ENCODE data around the gene SPPL2A. TPM values are rescaled to one million over a fixed set of nuclear protein-coding genes. Genes with fewer than 3 reads are reported as not detected.

The SPPL2A gene
- total RNA-seq, 1 experiment from 2014 or later: 64.4 TPM

DNA sequence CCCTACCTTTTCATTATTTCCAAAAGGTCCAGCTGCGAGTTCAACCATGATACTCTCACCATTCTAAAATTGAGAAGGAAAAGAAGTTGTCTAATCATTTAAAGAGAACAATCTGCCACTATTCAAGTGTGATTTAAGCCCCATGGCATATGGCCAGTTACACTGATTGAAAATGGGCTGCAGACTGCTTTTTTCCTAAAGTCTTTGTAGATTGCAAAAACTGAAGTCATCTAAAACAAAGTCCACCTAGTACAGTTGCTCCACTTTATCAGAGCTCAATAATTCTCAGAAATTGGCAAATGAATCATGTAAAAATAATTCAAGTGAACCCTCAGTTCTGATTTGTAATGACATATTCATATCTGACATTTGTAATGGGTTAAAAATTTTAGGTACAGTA, 39.2 kb downstream of the SPPL2A start:
- H3K79me2 ChIP-seq (ENCODE audit: insufficient read depth, low read length): no peaks in the 10 kb centered on the region
- no peak overlapping the region for H2BK12ac ChIP-seq (ENCODE audit: insufficient read length, low read depth, low read length)
- H3K9me3 ChIP-seq (ENCODE audit: control insufficient read depth, low read depth, low read length): no peaks in the 10 kb centered on the region
- no peak overlapping the region for H3K18ac ChIP-seq (ENCODE audit: insufficient read length, low read depth, low read length)
- no peaks in the 10 kb centered on the region for H3K79me1 ChIP-seq (ENCODE audit: insufficient read depth, low read depth, low read length, poor library complexity, severe bottlenecking)
- no peak overlapping the region for H4K91ac ChIP-seq (ENCODE audit: insufficient read length, low read depth, low read length)
- TF ChIP-seq, protein P1, sequence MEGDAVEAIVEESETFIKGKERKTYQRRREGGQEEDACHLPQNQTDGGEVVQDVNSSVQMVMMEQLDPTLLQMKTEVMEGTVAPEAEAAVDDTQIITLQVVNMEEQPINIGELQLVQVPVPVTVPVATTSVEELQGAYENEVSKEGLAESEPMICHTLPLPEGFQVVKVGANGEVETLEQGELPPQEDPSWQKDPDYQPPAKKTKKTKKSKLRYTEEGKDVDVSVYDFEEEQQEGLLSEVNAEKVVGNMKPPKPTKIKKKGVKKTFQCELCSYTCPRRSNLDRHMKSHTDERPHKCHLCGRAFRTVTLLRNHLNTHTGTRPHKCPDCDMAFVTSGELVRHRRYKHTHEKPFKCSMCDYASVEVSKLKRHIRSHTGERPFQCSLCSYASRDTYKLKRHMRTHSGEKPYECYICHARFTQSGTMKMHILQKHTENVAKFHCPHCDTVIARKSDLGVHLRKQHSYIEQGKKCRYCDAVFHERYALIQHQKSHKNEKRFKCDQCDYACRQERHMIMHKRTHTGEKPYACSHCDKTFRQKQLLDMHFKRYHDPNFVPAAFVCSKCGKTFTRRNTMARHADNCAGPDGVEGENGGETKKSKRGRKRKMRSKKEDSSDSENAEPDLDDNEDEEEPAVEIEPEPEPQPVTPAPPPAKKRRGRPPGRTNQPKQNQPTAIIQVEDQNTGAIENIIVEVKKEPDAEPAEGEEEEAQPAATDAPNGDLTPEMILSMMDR (conservative IDR thresholded peaks at IDR 0.05): no peak
- no peak overlapping the region for H3K4me3 Mint-ChIP-seq
- no peaks in the 10 kb centered on the region for H3K4me1 Mint-ChIP-seq
- H2AFZ ChIP-seq (ENCODE audit: low read length): no peak overlapping the region
- no peak overlapping the region for H3K4me2 ChIP-seq (ENCODE audit: insufficient read depth, insufficient read length, low read length)
- H3K56ac ChIP-seq (ENCODE audit: insufficient read length, low read depth, low read length): no peak overlapping the region
- peaks cover 4 to 25% (median 10%) of the 10 kb centered on the region in 3 experiments; a peak in 6 of 7 replicates for H3K36me3 Mint-ChIP-seq (ENCODE audit: insufficient read depth in 1 of 3, low read depth in 3 of 3)
- no peak overlapping the region for H4K8ac ChIP-seq (replicated peaks; ENCODE audit: insufficient read length, low read depth, low read length)
- no peaks in the 10 kb centered on the region for H3K4me1 ChIP-seq (ENCODE audit: insufficient read depth, low read length)
- H3K27me3 Mint-ChIP-seq (ENCODE audit: low read depth): no peaks in the 10 kb centered on the region
- no CpG with 5 or more reads among the region's 1 CpG for WGBS (ENCODE audit: extremely low coverage, insufficient read length, low lambda C conversion rate)
- H3K27me3 ChIP-seq (ENCODE audit: insufficient read depth, low read length): no peaks in the 10 kb centered on the region
- H2AK5ac ChIP-seq (ENCODE audit: insufficient read length, low read length): no peak overlapping the region
- no peak overlapping the region for H3K4ac ChIP-seq (ENCODE audit: low read depth, low read length)
- no peak overlapping the region for H3T11ph ChIP-seq (ENCODE audit: low read length)
- no peak overlapping the region for H3K27ac Mint-ChIP-seq
- H3K23me2 ChIP-seq (ENCODE audit: insufficient read length, low read depth, low read length, poor library complexity, severe bottlenecking): no peaks in the 10 kb centered on the region
- H3K14ac ChIP-seq (ENCODE audit: insufficient read depth, low read length): no peak overlapping the region
- no peaks in the 10 kb centered on the region for H4K20me1 ChIP-seq (ENCODE audit: control insufficient read depth, insufficient read depth, insufficient read length)
- H3K23ac ChIP-seq (ENCODE audit: insufficient read length, low read depth, low read length): no peak overlapping the region
- no peak overlapping the region for H2BK20ac ChIP-seq (ENCODE audit: low read depth, low read length, poor library complexity, severe bottlenecking)
- H4K5ac ChIP-seq (ENCODE audit: insufficient read length, low read depth, low read length): no peak overlapping the region
- H2BK5ac ChIP-seq (ENCODE audit: insufficient read length, low read length): no peak overlapping the region
- no peaks in the 10 kb centered on the region for H3K9me3 Mint-ChIP-seq
- no peak overlapping the region for H3K27ac ChIP-seq (ENCODE audit: insufficient read length, low read depth, low read length)
- H2BK120ac ChIP-seq (ENCODE audit: low read depth, low read length, poor library complexity, severe bottlenecking): no peak overlapping the region
- H3K9ac ChIP-seq (ENCODE audit: extremely low read depth, insufficient read length, low read length): no peak overlapping the region
- no peak for DNase-seq
- no peak overlapping the region for H2BK15ac ChIP-seq (ENCODE audit: low read depth, low read length)
